GM19324 (cell line): ENCODE results near the gene MKRN2.

ENCODE experiments used
- ATAC-seq: cut with Tn5 transposase; IDR thresholded peaks from one replicate; pipeline ENCODE4 v1.9.1; 2021; ENCODE audit warnings: mild to moderate bottlenecking, moderate library complexity; ENCODE audit not compliant: unreplicated experiment, low FRiP score

Gene MKRN2

DNA sequence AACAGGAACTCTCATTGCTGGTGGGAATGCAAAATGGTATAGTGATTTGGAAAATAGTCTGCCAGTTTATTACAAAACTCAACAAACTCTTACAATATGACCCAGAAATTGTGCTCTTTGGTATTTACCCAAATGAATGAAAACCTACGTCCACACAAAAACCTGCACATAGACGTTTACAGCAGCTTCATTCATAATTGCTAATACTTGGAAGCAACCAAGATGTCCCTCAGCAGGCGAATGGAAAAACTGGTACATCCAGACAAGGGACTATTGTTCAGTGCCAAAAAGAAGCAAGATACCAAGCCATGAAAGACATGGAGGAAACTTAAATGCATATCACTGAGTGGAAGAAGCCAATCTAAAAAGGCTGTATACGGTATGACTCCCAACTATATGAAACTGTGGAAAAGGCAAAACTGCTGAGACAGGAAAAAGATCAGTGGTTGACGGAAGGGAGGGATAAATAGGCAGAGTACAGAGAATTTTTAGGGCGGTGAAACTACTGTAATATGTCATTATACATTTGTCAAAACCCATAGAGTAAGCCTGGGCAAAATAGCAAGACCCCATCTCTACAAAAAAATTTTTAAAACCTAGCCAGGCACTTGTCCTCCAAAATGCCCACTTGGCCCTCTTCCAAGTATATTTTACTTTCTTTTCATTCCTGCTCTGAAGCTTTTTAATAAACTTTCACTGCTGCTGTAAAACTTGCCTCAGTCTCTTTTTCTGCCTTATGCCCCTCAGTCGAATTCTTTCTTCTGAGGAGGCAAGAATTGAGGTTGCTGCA, 6.7 kb upstream of the MKRN2 start:
- no peak for ATAC-seq

DNA sequence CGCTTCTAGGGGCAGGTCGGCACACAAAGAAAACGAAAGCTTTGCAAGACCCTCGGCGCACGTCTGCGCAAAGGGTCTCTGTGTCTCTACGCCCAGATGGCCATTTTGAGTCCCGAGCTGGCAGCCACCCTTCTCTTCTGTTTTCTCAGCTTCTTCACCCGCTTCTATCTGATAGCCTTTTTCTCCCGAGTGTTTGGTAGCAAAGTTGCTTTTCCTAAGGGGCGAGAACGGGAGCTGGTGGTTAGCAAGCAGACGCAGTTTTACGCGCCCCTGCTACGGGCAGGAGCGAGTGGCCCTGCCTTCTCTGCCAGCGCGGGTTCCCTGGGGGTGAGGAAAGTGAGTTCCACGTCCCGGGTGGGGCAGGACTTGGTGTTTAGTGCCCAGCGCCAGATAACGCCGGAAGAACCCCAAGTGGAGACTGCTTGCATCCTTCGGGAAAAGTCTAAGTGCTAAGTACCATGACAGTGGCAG, 2.9 kb upstream of the MKRN2 start:
- ATAC-seq: no peak

DNA sequence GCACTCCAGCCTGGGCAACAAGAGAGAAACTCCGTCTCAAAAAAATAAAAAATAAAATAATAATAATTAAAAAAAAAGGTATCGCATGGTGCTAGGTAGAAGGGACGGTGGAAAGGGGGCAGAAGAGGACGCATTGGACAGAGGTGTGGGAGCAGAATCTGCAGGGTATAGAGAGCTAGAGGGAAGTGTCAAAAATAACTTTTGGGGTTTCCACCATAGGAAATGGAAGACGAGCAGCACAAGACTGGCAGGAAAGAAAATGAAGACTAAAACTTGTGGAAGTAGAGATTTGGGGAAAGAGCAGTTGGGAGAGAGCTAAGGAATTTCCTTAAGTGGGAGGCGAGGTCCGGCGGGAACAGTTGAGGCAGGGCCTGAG, 585 bp upstream of the MKRN2 start:
- no peak for ATAC-seq

DNA sequence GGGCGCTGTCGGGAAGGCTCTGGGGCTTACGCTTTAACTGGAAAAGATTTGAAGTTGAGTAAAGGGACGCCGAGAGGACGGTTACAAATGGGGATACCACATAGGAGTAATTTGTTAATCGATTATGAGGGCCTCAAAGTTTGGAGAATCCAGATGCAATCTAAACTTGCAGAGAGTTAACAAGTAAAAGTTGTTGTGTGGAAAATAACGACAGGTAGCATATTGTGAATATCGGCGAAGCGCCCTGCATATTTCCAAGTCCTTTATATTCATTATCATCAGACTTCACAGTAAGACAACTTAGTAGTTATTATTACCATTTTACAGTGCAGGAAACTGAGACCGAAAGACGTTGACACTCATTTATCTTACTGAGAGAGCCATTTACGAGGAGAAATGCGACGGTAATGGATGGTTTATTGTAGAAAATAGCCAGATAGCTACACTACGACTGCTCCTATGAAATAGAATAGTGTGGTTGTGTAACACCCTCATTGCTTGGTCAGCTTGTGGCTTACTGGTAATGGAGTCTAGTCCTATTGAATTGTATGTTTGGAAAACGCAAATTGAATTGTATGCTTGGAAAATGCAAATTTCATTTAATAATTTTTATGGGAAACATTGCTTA, 700 bp downstream of the MKRN2 start:
- ATAC-seq: no peak

DNA sequence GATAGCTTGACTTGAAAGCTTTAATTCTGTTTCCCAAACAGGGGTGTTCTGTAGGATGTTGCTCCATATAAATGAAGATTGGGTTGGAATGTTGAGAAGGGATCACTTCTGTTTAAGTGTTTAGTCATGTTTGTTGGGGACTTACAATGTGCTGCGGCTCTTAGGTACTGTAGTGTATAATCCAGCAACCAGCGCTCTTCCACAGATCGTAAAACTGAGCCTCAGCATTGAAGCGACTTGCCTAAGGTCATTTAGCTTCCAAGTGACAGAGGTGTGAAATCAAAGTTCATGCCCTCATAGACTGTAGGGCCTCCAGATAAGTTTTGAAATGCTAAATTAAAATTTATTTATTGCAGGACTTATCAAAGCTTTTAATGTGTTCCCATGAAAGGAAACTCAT, 1.8 kb downstream of the MKRN2 start:
- ATAC-seq: no peak

DNA sequence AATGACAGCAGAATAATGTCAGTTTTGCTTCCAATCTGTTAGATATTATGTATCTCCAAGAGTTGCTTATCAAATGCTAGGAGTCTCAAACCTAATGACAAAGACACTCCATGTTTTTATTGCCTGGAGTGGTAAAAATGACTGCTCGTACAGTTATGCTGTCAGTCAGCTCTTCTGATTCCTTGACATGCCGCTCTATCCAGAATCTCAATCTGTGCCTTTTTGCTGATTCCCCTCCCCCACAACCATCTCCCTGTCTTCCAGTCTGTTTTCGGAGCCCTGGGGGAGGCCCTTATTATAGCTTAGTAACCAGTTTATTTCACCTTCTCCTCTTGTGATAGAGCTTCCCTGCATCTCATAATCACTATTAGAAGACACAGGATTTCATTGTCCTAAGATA, 2.6 kb downstream of the MKRN2 start:
- no peak for ATAC-seq

DNA sequence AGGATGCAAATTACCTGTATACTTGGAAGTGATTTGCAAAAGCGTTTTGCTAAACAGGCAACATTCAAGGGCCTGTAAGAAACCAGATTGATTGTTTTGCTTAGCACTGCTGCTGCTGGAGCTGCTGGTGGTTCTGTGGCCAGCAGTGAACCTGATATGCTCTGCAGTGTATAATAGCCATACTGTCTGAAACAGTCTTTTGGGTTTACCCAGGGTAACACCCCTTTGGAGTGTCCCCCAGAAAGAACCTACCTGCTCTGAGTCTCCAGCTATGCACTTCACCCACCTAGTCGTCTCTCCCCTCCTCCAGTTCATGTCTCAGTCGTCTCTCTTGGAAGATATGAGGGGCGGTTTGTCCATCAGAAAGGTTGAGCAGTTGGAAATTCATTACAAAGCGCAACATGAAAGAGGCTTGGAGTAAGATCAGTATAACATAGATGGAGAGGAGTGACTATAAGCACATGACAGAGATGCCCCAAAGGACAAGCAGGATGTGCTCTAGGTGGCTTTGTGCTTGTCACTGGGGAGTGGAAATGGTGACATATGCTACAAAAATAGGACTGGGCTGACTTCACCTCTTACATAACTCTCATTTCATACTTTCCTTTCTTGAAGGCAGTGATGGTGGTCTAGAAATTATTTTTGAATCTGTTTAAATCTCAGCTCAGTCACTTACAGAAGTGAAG, 3.8 kb downstream of the MKRN2 start:
- no peak for ATAC-seq

DNA sequence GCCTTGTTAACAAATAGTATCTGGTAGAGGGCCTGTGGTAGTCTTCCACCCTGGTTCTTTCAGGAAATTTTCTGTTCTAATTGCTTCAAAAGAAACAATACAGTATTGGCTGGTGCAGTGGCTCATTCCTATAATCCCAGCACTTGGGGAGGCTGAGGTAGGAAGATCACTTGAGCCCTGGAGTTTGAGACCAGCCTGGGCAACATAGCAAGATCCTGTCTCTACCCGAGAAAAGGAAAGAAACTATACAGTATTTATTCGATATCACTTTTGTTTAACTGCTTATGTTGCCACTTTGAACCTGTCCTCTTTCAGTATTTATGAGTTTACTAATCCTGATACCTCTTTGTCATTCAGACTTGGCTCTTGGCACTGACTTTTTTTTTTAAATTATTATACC, 4.5 kb downstream of the MKRN2 start:
- ATAC-seq: no peak

DNA sequence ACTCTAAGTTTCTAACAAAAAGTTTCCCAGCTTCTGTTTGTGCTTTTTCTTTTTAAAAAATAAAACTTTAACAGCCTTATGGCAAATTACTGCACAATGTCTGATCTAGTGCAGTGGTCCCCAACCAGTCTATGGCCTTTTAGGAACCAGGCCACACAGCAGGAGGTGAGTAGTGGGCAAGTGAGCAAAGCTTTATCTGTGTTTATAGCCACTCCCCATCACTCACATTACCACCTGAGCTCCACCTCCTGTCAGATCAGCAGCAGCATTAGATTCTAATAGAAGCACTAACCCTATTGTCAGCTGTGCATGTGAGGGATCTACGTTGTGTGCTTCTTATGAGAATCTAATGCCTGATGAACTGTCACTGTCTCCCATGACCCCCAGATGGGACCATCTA, 5.6 kb downstream of the MKRN2 start:
- no peak for ATAC-seq

DNA sequence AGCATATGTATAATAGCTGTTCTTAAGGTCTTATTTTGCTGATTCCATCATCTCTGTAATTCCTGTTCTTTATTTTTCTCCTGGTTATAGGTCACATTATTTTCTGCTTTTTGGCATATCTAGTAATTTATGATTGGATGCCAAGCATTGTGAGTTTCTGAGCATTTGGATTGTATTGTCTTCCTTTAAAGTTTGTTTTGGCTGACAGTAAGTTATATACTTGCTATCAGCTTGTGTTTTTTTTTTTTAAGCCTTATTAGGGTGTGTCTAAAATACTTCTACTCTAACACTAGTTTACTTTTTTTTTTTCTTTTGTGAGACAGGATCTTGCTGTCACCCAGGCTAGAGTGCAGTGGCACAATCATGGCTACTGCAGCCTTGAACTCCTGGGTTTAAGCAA, 10.1 kb downstream of the MKRN2 start:
- no peak for ATAC-seq

DNA sequence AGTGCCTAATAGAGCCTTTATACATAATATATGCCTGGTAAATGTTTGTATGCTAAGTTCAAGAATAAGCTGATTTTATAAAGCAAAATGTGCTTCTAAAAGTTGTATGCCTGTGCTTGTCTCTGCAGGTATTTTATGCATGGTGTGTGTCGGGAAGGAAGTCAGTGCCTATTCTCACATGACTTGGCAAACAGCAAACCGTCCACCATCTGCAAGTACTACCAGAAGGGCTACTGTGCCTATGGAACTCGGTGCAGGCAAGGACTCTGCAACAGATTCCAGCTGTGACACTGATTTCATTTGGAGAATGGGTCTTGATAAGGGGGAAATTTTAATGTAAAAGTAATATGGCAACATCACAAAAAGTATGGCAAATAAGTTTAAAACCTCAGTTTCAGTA, 11.9 kb downstream of the MKRN2 start:
- no peak for ATAC-seq

DNA sequence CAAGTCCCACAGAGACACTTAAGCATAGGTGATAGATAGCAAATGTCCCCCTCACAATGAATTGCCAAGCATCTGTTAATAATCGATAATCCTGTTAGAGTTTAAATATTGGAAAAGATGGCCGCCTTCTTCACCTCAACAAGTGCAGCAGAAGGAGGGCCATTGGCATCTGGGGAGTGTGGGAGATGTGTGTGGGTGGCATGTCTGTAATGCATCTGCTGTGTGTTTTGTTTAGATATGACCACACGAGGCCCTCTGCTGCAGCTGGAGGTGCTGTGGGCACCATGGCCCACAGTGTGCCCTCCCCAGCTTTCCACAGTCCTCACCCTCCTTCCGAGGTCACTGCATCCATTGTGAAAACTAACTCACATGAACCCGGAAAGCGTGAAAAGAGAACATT, 12.9 kb downstream of the MKRN2 start:
- no peak for ATAC-seq

DNA sequence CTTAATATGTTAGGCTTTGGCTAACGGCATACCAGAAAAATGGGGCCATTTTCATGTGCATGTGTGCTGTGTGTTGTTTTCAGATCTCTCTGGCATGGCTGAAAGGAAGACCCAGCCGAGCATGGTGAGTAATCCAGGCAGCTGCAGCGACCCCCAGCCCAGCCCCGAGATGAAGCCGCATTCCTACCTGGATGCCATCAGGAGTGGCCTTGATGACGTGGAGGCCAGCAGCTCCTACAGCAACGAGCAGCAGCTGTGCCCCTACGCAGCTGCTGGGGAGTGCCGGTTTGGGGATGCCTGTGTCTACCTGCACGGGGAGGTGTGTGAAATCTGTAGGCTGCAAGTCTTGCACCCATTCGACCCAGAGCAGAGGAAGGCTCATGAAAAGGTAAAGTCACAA, 15.1 kb downstream of the MKRN2 start:
- no peak for ATAC-seq

DNA sequence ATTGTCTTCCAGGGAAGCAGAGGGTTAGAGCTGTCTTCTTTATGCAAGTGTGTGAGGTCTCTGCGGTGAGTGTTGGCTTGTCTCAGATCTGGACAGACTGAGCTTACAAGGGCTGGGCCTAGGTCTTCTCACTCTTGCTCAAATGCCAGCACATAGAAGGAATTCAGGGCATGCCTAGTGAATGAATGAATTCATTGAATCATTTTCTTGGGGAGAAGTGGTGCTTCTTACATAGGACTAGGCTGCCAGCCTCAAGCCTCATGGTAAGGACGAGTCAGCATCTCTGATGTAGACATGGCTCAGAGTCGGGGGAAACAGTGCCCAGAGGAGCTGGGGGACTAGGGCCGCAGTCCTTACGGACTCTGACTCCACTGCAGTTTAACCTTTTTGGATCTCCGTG, 17.2 kb downstream of the MKRN2 start:
- no peak for ATAC-seq

DNA sequence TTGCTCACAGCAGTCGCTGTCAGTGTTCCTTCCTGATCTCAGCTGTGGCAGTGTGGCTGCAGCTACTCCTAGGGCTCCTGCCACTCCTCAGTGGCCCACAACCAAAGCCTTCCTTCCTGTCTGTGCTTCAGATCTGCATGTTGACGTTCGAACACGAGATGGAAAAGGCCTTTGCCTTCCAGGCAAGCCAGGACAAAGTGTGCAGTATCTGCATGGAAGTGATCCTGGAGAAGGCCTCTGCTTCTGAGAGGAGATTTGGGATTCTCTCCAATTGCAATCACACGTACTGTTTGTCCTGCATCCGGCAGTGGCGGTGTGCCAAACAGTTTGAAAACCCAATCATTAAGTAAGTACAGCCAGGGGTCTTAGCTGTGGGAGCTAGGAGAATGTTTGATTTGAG, 17.8 kb downstream of the MKRN2 start:
- ATAC-seq: no peak

DNA sequence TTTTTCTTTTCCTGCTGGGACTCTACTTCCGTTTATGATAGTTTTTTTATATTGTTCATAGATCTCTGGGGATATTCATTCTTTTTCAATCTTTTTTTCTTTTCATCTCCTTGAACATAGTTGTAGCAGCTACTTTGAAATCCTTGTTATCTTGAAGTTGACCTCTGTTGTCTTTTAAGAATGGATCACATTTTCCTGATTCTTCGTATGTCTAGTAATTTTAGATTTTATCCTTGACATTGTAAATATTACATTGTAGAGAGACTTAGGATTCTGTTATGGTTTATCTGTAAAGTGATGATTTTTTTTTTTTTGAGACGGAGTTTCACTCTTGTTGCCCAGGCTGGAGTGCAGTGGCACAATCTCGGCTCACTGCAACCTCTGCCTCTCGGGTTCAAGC, 20.5 kb downstream of the MKRN2 start:
- no peak for ATAC-seq

DNA sequence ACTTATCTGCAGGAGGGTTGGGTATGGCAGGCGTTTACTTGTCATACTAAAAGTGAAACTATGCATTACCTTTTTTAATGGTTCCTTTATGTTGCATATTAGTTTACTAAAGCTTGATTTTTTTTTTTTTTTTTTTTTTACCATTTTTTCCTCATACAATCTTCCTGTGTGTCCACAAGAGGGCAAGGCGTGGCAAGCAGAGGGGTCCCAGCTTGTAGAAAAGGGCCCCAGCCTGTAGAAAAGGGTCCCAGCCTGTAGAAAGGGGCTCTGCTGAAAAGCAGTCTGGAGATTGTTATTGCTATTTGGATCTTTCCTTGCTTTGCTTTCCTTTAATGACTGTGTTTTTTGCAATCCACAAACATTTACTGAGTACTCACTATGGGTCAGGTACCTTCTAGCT, 21.9 kb downstream of the MKRN2 start:
- ATAC-seq: no peak

DNA sequence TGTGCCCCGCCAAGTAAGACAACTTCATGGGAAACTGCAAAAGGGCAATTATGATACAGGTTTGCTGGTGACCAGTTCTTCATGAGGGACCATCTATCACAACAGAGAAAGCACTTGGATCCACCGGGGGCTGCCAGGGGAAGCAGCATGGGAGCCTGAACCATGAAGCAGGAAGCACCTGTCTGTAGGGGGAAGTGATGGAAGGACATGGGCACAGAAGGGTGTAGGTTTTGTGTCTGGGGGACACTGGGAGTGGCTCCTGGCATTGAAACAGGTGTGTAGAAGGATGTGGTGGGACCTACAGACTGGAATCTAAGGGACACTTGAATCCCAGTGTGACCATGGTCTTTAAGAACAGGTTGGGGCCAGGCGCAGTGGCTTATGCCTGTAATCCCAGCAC, 22.6 kb downstream of the MKRN2 start:
- no peak for ATAC-seq

DNA sequence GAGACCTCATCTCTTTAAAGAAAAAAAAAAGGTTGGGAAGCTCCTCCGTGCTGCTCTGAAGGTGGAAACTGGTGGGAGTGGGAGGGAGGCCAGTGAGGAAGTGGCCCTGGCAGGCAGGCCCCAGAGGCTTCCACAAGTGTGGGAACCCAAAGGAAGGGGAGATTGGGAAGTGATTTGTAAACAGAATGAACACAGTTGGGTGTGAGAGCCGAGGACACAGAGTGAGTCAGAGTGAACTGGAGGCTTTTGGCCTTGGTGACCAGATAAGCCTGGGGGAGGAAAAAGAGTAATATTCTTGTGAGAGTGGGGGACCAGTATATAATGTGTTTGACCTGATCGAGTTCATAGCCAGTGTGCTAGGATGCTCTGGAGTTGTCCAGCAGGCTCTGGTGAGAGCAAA, 23.0 kb downstream of the MKRN2 start:
- no peak for ATAC-seq

DNA sequence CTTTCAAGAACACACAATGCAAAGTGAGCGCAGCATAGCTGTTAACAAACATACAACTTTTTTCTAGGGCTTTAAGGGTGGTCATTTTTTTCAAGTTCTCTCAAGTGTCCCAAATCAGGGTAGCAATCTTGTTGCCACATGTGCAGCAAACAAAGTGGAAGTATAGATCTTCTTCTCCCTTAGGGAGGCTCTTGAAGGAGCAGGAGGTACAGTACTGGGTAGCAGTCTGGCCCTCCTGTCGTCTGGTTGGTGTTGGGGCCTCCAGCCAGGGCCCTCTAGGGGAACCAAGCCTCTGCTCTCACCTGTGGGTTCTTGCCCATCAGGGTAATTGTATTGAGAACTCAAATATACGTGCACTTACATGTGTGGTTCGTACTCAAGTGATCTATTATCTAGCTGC, 25.8 kb downstream of the MKRN2 start:
- no peak for ATAC-seq

DNA sequence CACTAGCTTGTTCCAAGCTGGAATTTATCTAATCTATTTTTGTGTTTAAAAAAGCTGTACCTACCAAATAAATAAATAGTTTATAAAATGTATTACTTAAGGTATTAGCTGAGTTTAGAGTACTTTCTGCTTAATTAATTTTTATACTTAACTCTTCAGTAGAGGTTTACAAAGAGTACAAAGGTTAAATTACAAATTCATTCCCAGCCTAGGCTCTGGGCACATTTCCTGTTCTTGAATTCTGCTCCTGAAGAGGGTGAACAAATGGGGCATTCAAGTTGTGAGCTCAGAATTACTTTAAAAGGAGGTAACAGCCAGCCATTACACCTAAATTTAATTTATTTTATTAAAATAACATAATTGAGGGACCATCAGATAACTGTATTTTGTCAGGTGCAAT, 26.4 kb downstream of the MKRN2 start:
- ATAC-seq: no peak

DNA sequence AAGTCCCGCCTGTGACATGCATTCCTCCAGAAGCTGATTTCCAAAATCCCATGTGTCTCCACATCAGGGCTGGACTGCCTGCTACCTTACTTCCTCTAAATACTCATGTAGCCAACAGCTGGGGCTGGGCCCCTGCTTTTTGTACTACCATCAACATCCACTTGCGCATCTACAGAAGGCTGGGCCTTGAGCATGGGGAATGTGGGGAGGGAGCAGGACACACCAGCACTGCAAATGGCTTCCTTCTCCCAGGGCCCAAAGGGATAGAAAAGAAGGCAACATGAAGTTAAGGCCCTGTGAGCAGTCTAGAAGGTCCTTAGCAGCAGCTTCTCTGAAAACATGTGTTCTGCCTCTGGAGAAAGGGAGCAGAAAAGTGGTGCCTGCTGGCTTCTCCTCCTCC, 27.2 kb downstream of the MKRN2 start:
- ATAC-seq: no peak
